Measurements from ENCODE around the gene POLR1E.

GRCh38 chr9:37512437-37512836, 26.7 kb downstream of the POLR1E start:
- TF ChIP-seq TAF1 (conservative IDR thresholded peaks at IDR 0.05), result no peak
- TF ChIP-seq, protein P1, sequence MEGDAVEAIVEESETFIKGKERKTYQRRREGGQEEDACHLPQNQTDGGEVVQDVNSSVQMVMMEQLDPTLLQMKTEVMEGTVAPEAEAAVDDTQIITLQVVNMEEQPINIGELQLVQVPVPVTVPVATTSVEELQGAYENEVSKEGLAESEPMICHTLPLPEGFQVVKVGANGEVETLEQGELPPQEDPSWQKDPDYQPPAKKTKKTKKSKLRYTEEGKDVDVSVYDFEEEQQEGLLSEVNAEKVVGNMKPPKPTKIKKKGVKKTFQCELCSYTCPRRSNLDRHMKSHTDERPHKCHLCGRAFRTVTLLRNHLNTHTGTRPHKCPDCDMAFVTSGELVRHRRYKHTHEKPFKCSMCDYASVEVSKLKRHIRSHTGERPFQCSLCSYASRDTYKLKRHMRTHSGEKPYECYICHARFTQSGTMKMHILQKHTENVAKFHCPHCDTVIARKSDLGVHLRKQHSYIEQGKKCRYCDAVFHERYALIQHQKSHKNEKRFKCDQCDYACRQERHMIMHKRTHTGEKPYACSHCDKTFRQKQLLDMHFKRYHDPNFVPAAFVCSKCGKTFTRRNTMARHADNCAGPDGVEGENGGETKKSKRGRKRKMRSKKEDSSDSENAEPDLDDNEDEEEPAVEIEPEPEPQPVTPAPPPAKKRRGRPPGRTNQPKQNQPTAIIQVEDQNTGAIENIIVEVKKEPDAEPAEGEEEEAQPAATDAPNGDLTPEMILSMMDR (IDR thresholded peaks at IDR 0.05; ENCODE audit: low read depth, low read length, missing input control), result no peak
- no peak for TF ChIP-seq RAD21 (IDR thresholded peaks at IDR 0.05)
- no peak for TF ChIP-seq YY1 (IDR thresholded peaks at IDR 0.05)
